ENCODE measurements around the gene ADCY7. TPM values are rescaled to one million over a fixed set of nuclear protein-coding genes. Genes with fewer than 3 reads are reported as not detected.

The ADCY7 gene
- total RNA-seq, 1 experiment from 2014 or later: 5.9 TPM

DNA sequence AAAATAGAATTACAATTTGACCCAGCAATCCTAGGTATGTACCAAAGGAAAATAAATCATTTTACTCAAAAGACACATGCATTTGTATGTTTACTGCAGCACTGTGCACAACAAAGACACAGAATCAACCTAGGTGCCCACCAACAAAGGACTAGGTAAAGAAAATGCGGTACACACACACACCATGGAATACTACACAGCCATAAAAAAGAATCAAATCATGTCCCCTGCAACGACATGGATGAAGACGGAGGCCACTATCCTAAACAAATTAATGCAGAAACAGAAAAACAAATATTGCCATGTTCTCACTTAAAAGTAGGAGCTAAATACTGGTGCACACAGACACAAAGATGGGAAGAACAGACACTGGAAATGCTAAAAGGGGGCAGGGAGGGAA lies 66.2 kb downstream of the ADCY7 start:
- H3K36me3 Mint-ChIP-seq: peaks cover 34% of the 10 kb centered on the region
- H3K4me1 Mint-ChIP-seq: no peaks in the 10 kb centered on the region
- 0 out of 2 replicates have a peak, but pooled peaks cover 3% of the 10 kb centered on the region for H3K9me3 Mint-ChIP-seq
- no peak overlapping the region for H3K4me3 Mint-ChIP-seq
- ChIA-PET POLR2A (no interaction called here), CTCF (no interaction called here)
- no peak overlapping the region for H3K27ac Mint-ChIP-seq
- DNase-seq (ENCODE audit: low spot score) (no peak), ATAC-seq (no peak)
- H3K27me3 Mint-ChIP-seq (ENCODE audit: low read depth): no peaks in the 10 kb centered on the region
- TF ChIP-seq FOXP1 (CRISPR knock-in tag; IDR thresholded peaks at IDR 0.05; ENCODE audit: borderline replicate concordance) (no peak), ZNF671 (CRISPR knock-in tag; IDR thresholded peaks at IDR 0.05) (no peak), NFYB (CRISPR knock-in tag; conservative IDR thresholded peaks at IDR 0.05; ENCODE audit: low read depth) (no peak), ZNF121 (CRISPR knock-in tag; IDR thresholded peaks at IDR 0.05) (no peak), CBFB (CRISPR knock-in tag; IDR thresholded peaks at IDR 0.05; ENCODE audit: low read depth) (no peak), NFATC4 (CRISPR knock-in tag; IDR thresholded peaks at IDR 0.05) (no peak), TEAD4 (CRISPR knock-in tag; IDR thresholded peaks at IDR 0.05) (no peak), SMAD3 (CRISPR knock-in tag; IDR thresholded peaks at IDR 0.05; ENCODE audit: borderline replicate concordance) (no peak)
- TF ChIP-seq, protein P1, sequence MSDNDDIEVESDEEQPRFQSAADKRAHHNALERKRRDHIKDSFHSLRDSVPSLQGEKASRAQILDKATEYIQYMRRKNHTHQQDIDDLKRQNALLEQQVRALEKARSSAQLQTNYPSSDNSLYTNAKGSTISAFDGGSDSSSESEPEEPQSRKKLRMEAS (CRISPR knock-in tag; IDR thresholded peaks at IDR 0.05): no peak
- TF ChIP-seq, protein P2, sequence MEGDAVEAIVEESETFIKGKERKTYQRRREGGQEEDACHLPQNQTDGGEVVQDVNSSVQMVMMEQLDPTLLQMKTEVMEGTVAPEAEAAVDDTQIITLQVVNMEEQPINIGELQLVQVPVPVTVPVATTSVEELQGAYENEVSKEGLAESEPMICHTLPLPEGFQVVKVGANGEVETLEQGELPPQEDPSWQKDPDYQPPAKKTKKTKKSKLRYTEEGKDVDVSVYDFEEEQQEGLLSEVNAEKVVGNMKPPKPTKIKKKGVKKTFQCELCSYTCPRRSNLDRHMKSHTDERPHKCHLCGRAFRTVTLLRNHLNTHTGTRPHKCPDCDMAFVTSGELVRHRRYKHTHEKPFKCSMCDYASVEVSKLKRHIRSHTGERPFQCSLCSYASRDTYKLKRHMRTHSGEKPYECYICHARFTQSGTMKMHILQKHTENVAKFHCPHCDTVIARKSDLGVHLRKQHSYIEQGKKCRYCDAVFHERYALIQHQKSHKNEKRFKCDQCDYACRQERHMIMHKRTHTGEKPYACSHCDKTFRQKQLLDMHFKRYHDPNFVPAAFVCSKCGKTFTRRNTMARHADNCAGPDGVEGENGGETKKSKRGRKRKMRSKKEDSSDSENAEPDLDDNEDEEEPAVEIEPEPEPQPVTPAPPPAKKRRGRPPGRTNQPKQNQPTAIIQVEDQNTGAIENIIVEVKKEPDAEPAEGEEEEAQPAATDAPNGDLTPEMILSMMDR (IDR thresholded peaks at IDR 0.05): no peak
- TF ChIP-seq, protein P3, sequence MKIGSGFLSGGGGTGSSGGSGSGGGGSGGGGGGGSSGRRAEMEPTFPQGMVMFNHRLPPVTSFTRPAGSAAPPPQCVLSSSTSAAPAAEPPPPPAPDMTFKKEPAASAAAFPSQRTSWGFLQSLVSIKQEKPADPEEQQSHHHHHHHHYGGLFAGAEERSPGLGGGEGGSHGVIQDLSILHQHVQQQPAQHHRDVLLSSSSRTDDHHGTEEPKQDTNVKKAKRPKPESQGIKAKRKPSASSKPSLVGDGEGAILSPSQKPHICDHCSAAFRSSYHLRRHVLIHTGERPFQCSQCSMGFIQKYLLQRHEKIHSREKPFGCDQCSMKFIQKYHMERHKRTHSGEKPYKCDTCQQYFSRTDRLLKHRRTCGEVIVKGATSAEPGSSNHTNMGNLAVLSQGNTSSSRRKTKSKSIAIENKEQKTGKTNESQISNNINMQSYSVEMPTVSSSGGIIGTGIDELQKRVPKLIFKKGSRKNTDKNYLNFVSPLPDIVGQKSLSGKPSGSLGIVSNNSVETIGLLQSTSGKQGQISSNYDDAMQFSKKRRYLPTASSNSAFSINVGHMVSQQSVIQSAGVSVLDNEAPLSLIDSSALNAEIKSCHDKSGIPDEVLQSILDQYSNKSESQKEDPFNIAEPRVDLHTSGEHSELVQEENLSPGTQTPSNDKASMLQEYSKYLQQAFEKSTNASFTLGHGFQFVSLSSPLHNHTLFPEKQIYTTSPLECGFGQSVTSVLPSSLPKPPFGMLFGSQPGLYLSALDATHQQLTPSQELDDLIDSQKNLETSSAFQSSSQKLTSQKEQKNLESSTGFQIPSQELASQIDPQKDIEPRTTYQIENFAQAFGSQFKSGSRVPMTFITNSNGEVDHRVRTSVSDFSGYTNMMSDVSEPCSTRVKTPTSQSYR (CRISPR knock-in tag; IDR thresholded peaks at IDR 0.05): no peak
- TF ChIP-seq, protein P4, sequence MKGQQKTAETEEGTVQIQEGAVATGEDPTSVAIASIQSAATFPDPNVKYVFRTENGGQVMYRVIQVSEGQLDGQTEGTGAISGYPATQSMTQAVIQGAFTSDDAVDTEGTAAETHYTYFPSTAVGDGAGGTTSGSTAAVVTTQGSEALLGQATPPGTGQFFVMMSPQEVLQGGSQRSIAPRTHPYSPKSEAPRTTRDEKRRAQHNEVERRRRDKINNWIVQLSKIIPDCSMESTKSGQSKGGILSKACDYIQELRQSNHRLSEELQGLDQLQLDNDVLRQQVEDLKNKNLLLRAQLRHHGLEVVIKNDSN (CRISPR knock-in tag; IDR thresholded peaks at IDR 0.05): no peak
- TF ChIP-seq, protein P5, sequence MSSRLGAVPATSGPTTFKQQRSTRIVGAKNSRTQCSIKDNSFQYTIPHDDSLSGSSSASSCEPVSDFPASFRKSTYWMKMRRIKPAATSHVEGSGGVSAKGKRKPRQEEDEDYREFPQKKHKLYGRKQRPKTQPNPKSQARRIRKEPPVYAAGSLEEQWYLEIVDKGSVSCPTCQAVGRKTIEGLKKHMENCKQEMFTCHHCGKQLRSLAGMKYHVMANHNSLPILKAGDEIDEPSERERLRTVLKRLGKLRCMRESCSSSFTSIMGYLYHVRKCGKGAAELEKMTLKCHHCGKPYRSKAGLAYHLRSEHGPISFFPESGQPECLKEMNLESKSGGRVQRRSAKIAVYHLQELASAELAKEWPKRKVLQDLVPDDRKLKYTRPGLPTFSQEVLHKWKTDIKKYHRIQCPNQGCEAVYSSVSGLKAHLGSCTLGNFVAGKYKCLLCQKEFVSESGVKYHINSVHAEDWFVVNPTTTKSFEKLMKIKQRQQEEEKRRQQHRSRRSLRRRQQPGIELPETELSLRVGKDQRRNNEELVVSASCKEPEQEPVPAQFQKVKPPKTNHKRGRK (CRISPR knock-in tag; IDR thresholded peaks at IDR 0.05; ENCODE audit: borderline replicate concordance): no peak
- TF ChIP-seq, protein P6, sequence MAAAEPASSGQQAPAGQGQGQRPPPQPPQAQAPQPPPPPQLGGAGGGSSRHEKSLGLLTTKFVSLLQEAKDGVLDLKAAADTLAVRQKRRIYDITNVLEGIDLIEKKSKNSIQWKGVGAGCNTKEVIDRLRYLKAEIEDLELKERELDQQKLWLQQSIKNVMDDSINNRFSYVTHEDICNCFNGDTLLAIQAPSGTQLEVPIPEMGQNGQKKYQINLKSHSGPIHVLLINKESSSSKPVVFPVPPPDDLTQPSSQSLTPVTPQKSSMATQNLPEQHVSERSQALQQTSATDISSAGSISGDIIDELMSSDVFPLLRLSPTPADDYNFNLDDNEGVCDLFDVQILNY (CRISPR knock-in tag; IDR thresholded peaks at IDR 0.05): no peak

DNA sequence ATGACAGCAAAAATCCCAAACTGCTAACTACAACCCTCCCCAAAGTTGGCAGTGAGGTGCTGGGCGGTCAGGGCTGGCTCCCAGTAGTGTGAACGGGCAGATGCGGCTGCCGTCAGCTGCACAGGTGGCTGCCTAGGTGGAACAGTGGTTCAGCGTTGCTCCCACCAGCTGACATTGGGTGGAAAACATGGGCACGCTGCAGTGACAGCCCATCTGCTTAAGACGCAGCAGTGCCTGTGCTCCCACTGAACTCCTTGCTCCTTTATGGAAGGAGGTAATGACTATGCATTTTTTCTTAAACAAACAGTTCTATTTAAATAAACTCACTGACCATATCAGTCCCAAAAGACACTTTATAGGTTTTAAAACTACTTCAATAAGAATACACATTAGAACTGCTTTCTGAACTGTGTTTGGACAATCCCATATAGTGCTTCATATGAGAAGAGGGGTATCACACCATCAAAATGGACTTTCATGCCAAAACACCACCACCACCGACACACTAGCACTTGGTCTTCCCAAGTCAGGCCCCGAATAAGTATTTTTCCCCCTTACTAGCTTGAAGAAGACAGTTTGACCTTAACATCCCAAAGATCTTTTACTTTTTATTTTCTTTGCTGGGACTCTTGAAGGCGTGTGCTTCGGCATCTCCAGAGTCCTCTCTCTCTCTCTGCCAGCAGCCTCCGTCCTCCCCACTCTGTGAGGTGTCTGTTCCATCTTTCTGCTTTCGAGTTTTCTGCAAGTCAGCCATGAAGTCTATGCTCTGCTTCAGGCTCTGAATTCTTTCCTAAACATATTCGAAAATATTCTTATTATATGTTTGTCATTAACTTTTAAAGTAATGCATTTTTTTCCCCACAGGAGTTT lies 68.0 kb downstream of the ADCY7 start:
- no peaks in the 10 kb centered on the region for H3K27me3 Mint-ChIP-seq (ENCODE audit: low read depth)
- DNase-seq (ENCODE audit: low spot score) (no peak), ATAC-seq (no peak)
- no peaks in the 10 kb centered on the region for H3K4me1 Mint-ChIP-seq
- ChIA-PET POLR2A (no interaction called here), CTCF (no interaction called here)
- H3K27ac Mint-ChIP-seq: no peak overlapping the region
- 0 out of 2 replicates have a peak, but pooled peaks cover 3% of the 10 kb centered on the region for H3K9me3 Mint-ChIP-seq
- peaks cover 38% of the 10 kb centered on the region for H3K36me3 Mint-ChIP-seq
- H3K4me3 Mint-ChIP-seq: no peak overlapping the region
- TF ChIP-seq, protein P7, sequence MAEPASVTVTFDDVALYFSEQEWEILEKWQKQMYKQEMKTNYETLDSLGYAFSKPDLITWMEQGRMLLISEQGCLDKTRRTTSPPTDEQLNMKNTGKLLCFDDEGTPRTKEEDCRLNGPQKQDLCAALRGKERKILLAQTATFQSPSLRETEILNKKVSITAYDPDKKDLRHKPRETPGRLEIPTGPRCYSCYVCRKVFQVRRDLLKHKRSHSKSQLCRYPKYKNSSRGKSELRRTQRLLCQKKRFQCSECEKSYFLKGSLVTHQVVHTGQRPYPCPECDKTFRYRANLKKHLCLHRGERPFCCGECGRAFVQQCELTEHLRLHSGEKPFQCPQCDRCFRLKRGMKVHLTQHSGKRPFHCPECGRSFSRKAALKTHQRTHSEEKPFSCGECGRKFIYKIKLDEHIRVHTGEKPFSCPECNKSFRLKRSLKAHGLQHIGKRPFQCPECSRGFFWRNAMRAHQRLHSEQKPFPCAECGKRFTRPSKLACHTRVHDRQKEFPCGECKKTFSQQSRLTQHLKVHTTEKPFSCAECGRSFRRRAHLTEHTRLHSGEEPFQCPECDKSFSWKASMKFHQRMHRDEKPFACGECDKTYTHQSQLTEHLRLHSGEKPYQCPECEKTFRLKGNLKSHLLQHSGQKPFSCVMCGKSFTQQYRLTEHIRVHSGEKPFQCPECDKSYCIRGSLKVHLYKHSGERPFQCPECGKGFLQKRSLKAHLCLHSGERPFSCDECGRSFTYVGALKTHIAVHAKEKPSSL (CRISPR knock-in tag; conservative IDR thresholded peaks at IDR 0.05): no peak
- TF ChIP-seq, protein P8, sequence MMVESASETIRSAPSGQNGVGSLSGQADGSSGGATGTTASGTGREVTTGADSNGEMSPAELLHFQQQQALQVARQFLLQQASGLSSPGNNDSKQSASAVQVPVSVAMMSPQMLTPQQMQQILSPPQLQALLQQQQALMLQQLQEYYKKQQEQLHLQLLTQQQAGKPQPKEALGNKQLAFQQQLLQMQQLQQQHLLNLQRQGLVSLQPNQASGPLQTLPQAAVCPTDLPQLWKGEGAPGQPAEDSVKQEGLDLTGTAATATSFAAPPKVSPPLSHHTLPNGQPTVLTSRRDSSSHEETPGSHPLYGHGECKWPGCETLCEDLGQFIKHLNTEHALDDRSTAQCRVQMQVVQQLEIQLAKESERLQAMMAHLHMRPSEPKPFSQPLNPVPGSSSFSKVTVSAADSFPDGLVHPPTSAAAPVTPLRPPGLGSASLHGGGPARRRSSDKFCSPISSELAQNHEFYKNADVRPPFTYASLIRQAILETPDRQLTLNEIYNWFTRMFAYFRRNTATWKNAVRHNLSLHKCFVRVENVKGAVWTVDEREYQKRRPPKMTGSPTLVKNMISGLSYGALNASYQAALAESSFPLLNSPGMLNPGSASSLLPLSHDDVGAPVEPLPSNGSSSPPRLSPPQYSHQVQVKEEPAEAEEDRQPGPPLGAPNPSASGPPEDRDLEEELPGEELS (CRISPR knock-in tag; IDR thresholded peaks at IDR 0.05): no peak
- TF ChIP-seq CREM (CRISPR knock-in tag; IDR thresholded peaks at IDR 0.05): no peak
- TF ChIP-seq KAT7 (CRISPR knock-in tag; IDR thresholded peaks at IDR 0.05; ENCODE audit: borderline replicate concordance): no peak
- no peak for TF ChIP-seq TEAD4 (CRISPR knock-in tag; IDR thresholded peaks at IDR 0.05)
- no peak for TF ChIP-seq ELF4 (CRISPR knock-in tag; IDR thresholded peaks at IDR 0.05; ENCODE audit: low read depth)

Measured in WTC11 (cell line).